ENCODE results near the gene ETS1. TPM values are rescaled to one million over a fixed set of nuclear protein-coding genes. Genes with fewer than 3 reads are reported as not detected.

ETS1 gene
- total RNA-seq, 2 experiments from 2014 or later: 456 to 467 TPM

DNA sequence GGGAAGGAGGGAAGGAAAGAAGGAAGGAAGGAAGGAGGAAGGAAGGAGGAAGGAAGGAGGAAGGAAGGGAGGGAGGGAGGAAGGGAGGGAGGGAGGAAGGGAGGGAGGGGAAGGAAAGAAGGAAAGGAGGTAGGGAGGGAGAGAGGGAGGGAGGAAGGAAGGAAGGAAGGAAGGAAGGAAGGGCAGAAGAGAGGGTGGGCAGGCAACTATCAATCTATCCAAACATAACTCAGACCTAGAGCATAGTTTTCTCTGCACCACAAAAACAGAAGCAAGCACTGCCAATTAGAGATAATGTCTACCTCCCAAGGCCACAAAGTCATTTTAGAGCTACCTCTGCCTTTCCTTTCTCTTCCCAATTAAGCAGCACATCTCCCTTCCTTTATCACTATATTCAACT is 109.1 kb downstream of the ETS1 start:
- peaks cover 98% of the 10 kb centered on the region for H3K36me3 Mint-ChIP-seq (ENCODE audit: low read depth)
- ATAC-seq: no peak
- DNase-seq: no peak
- CTCF ChIA-PET: interaction anchor here (1.5 to 1.6 kb wide), 2 partner anchors 12 to 20 kb away, joined by 3 to 6 read pairs; no protein-coding TSS in a partner anchor
- POLR2A ChIA-PET: interaction anchor here (0.9 to 3.1 kb wide), 6 partner anchors 15 to 159 kb away, joined by 3 to 21 read pairs (median 4); no protein-coding TSS in a partner anchor
- H3K4me1 Mint-ChIP-seq (ENCODE audit: low read depth): peaks cover 97% of the 10 kb centered on the region
- no peaks in the 10 kb centered on the region for H3K9me3 Mint-ChIP-seq (ENCODE audit: insufficient read depth)
- H3K27ac Mint-ChIP-seq: peak overlapping the region; percentile 88
- no peaks in the 10 kb centered on the region for H3K27me3 Mint-ChIP-seq (ENCODE audit: low read depth)
- H3K4me3 Mint-ChIP-seq: peak overlapping the region; percentile 63

DNA sequence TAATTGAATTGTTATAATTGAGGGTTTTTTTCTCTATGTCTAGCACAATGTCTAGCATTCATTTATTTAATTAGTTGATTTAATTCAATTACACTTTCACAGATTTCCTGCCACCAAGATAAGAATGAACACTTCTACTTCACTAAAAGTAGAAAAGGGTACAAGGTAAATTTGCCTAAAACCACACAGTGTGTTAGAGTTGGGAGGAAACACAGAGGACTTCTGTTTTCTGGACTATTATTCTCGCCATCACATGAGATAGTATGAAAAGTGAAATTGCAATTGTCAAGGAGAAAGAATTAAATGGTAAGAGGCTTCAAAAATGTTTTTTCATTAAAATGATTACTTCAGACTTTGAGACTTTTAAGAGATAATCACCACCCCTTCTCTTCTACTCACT is 109.5 kb downstream of the ETS1 start:
- H3K27me3 Mint-ChIP-seq (ENCODE audit: low read depth): no peaks in the 10 kb centered on the region
- CTCF ChIA-PET: interaction anchor here (1.1 to 2.3 kb wide), 13 partner anchors 7 to 154 kb away, joined by 3 to 17 read pairs (median 6); no protein-coding TSS in a partner anchor
- DNase-seq (no peak), ATAC-seq (no peak)
- POLR2A ChIA-PET: interaction anchor here (1.5 to 11.1 kb wide), 7 partner anchors 9 to 187 kb away, joined by 3 to 230 read pairs (median 15); no protein-coding TSS in a partner anchor
- H3K4me1 Mint-ChIP-seq (ENCODE audit: low read depth): peaks cover 97% of the 10 kb centered on the region
- H3K4me3 Mint-ChIP-seq: peak overlapping the region; percentile 56
- H3K27ac Mint-ChIP-seq: peak overlapping the region; percentile 85
- no peaks in the 10 kb centered on the region for H3K9me3 Mint-ChIP-seq (ENCODE audit: insufficient read depth)
- H3K36me3 Mint-ChIP-seq (ENCODE audit: low read depth): peaks cover 98% of the 10 kb centered on the region

GRCh38 chr11:128477278-128477677 is 110.1 kb downstream of the ETS1 start:
- POLR2A ChIA-PET: interaction anchor here (0.9 to 11.1 kb wide), 17 partner anchors 9 to 189 kb away, joined by 3 to 230 read pairs (median 7); no protein-coding TSS in a partner anchor
- peaks cover 99% of the 10 kb centered on the region for H3K4me1 Mint-ChIP-seq (ENCODE audit: low read depth)
- CTCF ChIA-PET: interaction anchor here (1.0 to 7.1 kb wide), 24 partner anchors 8 to 320 kb away, joined by 3 to 53 read pairs (median 5); no protein-coding TSS in a partner anchor
- ATAC-seq: peak; percentile 4
- DNase-seq: no peak
- H3K4me3 Mint-ChIP-seq: peak overlapping the region; percentile 56
- H3K36me3 Mint-ChIP-seq (ENCODE audit: low read depth): peaks cover 99% of the 10 kb centered on the region
- H3K9me3 Mint-ChIP-seq (ENCODE audit: insufficient read depth): no peaks in the 10 kb centered on the region
- no peaks in the 10 kb centered on the region for H3K27me3 Mint-ChIP-seq (ENCODE audit: low read depth)
- H3K27ac Mint-ChIP-seq: peak overlapping the region; percentile 85

DNA sequence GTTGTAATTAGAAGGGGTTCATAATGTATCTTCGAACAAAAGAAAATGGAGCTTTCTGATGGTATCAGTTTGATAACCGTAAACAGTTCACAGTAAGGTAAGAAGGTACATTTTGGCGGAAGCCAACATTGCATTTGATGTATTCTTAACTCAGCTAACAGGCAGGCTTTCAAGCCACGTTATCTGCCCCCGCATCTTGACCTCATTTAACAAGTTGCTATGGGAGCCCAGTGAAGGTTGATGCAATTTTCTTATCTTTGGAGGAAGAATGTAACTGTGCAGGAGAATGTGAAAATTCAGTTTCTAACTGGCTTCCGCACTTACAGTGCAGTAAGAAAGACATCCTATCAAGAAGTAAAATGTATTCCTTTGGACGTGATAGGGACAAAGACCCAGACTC is 110.6 kb downstream of the ETS1 start:
- ATAC-seq (peak; percentile 62), DNase-seq (peak; percentile 90)
- Mint-ChIP-seq H3K27me3 (ENCODE audit: low read depth) (no peaks in the 10 kb centered on the region), H3K4me3 (peak overlapping the region; percentile 56), H3K27ac (peak overlapping the region; percentile 85), H3K36me3 (ENCODE audit: low read depth) (peaks cover 99% of the 10 kb centered on the region), H3K9me3 (ENCODE audit: insufficient read depth) (no peaks in the 10 kb centered on the region), H3K4me1 (ENCODE audit: low read depth) (peaks cover 99% of the 10 kb centered on the region)
- ChIA-PET POLR2A (interaction anchor here (0.6 to 11.1 kb wide), 18 partner anchors 9 to 188 kb away, joined by 3 to 230 read pairs (median 6); no protein-coding TSS in a partner anchor), CTCF (interaction anchor here (1.0 to 7.1 kb wide), 25 partner anchors 9 to 319 kb away, joined by 3 to 53 read pairs (median 5); no protein-coding TSS in a partner anchor)

DNA sequence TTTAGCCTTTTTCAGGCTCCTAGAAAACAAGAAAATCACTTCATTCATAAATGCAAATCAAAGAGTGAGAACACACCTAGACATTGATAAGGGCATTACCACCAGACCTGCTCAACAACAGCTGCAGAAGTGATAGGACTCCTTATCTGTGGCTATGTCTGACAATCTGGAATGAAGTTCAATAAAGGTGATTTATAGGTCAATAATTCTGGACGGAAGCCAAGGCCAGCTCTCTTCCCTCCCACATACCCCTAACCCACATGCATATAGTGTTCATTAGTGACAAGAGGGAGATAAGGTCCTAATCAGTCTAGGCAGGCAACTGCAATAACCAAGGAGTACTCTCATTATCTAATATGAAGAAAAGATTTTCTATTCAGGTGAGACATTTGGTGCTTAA is 111.3 kb downstream of the ETS1 start:
- ChIA-PET CTCF (interaction anchor here (1.0 to 7.1 kb wide), 23 partner anchors 8 to 319 kb away, joined by 3 to 53 read pairs (median 6); no protein-coding TSS in a partner anchor), POLR2A (interaction anchor here (0.6 to 11.1 kb wide), 19 partner anchors 8 to 188 kb away, joined by 3 to 230 read pairs (median 6); no protein-coding TSS in a partner anchor)
- ATAC-seq (no peak), DNase-seq (no peak)
- H3K4me1 Mint-ChIP-seq (ENCODE audit: low read depth): peaks cover 99% of the 10 kb centered on the region
- peak overlapping the region; percentile 85 for H3K27ac Mint-ChIP-seq
- H3K4me3 Mint-ChIP-seq: peak overlapping the region; percentile 56
- H3K36me3 Mint-ChIP-seq (ENCODE audit: low read depth): peaks cover 99% of the 10 kb centered on the region
- no peaks in the 10 kb centered on the region for H3K27me3 Mint-ChIP-seq (ENCODE audit: low read depth)
- H3K9me3 Mint-ChIP-seq (ENCODE audit: insufficient read depth): no peaks in the 10 kb centered on the region

- Mint-ChIP-seq H3K27ac (peak overlapping the region; percentile 85), H3K9me3 (ENCODE audit: insufficient read depth) (no peaks in the 10 kb centered on the region), H3K4me1 (ENCODE audit: low read depth) (peaks cover 96% of the 10 kb centered on the region), H3K36me3 (ENCODE audit: low read depth) (peaks cover 96% of the 10 kb centered on the region), H3K4me3 (peak overlapping the region; percentile 56), H3K27me3 (ENCODE audit: low read depth) (no peaks in the 10 kb centered on the region)
- DNase-seq: no peak
- no peak for ATAC-seq
- ChIA-PET POLR2A (interaction anchor here (0.6 to 11.1 kb wide), 16 partner anchors 13 to 183 kb away, joined by 3 to 230 read pairs (median 6); no protein-coding TSS in a partner anchor), CTCF (interaction anchor here (0.7 to 9.4 kb wide), 19 partner anchors 8 to 188 kb away, joined by 3 to 118 read pairs (median 6); no protein-coding TSS in a partner anchor)
These were observed 113.1 kb downstream of the ETS1 start for GRCh38 chr11:128474036-128474874.

- peak overlapping the region; percentile 85 for H3K27ac Mint-ChIP-seq
- ChIA-PET POLR2A (interaction anchor here (0.9 to 11.1 kb wide), 16 partner anchors 13 to 183 kb away, joined by 3 to 230 read pairs (median 7); no protein-coding TSS in a partner anchor), CTCF (interaction anchor here (0.7 to 9.4 kb wide), 20 partner anchors 9 to 316 kb away, joined by 3 to 118 read pairs (median 6); no protein-coding TSS in a partner anchor)
- ATAC-seq (no peak), DNase-seq (peak; percentile 48)
- no peaks in the 10 kb centered on the region for H3K27me3 Mint-ChIP-seq (ENCODE audit: low read depth)
- H3K9me3 Mint-ChIP-seq (ENCODE audit: insufficient read depth): no peaks in the 10 kb centered on the region
- peak overlapping the region; percentile 56 for H3K4me3 Mint-ChIP-seq
- H3K4me1 Mint-ChIP-seq (ENCODE audit: low read depth): peaks cover 96% of the 10 kb centered on the region
- peaks cover 96% of the 10 kb centered on the region for H3K36me3 Mint-ChIP-seq (ENCODE audit: low read depth)
These were observed 113.7 kb downstream of the ETS1 start for GRCh38 chr11:128473636-128474035.

DNA sequence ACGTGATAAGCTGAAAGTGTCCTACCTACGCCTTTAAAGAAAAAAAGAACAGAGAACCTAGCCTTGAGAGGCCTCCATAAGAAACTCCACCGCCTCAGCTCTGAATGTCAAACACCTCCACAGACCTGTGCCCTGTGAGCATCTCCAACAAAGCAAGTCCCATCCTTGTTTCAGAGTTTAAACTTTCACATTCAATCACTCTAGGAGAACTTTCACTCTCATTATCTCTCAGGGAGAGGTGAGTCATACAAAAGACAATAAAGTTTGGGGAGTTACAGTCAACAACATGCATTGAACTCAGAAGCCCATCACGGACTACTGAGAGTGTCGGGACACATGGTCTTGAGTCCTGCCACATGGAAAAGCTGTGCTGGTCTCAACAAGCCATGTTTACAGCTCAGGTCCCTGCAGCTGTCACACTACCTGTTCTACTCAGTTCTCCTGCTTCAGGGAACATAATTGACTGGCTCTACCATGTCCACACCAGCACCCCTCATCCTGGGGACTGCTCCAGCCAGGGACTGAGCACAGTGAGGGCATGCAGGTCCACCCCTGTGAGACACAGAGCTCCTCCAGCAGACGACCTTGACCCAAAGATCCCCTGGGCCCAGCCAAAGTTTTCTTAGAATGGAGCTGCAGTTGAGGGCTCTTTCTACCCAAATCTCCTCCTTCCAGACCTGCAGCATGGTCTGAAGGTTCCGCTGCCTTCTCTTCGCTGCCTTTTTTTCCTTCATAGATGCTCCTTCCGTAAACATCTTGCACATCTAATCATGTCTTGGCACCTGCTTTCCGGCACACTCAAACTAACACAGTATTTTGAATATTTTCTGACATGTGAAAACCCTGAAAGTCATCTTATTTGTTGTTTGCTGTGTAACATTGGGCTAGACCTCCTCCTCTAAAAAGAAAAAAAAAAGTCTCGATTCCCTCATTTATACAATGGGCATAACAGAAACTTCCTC is 114.9 kb downstream of the ETS1 start:
- CTCF ChIA-PET: interaction anchor here (1.0 to 9.4 kb wide), 23 partner anchors 10 to 315 kb away, joined by 3 to 118 read pairs (median 6); no protein-coding TSS in a partner anchor
- Mint-ChIP-seq H3K4me3 (peak overlapping the region; percentile 56), H3K27me3 (ENCODE audit: low read depth) (no peaks in the 10 kb centered on the region), H3K36me3 (ENCODE audit: low read depth) (peaks cover 97% of the 10 kb centered on the region), H3K27ac (peak overlapping the region; percentile 85), H3K9me3 (ENCODE audit: insufficient read depth) (no peaks in the 10 kb centered on the region), H3K4me1 (ENCODE audit: low read depth) (peaks cover 98% of the 10 kb centered on the region)
- ATAC-seq (peak; percentile 55), DNase-seq (peak; percentile 69)
- POLR2A ChIA-PET: interaction anchor here (0.7 to 11.1 kb wide), 24 partner anchors 15 to 433 kb away, joined by 3 to 230 read pairs (median 5); no protein-coding TSS in a partner anchor

GRCh38 chr11:128471138-128471661 is 116.2 kb downstream of the ETS1 start:
- DNase-seq: peak; percentile 73
- peak overlapping the region; percentile 85 for H3K27ac Mint-ChIP-seq
- no peaks in the 10 kb centered on the region for H3K27me3 Mint-ChIP-seq (ENCODE audit: low read depth)
- peaks cover 98% of the 10 kb centered on the region for H3K4me1 Mint-ChIP-seq (ENCODE audit: low read depth)
- peak overlapping the region; percentile 56 for H3K4me3 Mint-ChIP-seq
- ChIA-PET CTCF (interaction anchor here (0.7 to 9.4 kb wide), 20 partner anchors 11 to 360 kb away, joined by 3 to 118 read pairs (median 8); no protein-coding TSS in a partner anchor), POLR2A (interaction anchor here (0.6 to 11.1 kb wide), 23 partner anchors 16 to 432 kb away, joined by 3 to 230 read pairs (median 6); partner anchors contain the start of gene FLI1)
- ATAC-seq: peak; percentile 37
- H3K36me3 Mint-ChIP-seq (ENCODE audit: low read depth): peaks cover 97% of the 10 kb centered on the region
- H3K9me3 Mint-ChIP-seq (ENCODE audit: insufficient read depth): no peaks in the 10 kb centered on the region

- ChIA-PET CTCF (interaction anchor here (0.9 to 9.4 kb wide), 7 partner anchors 12 to 168 kb away, joined by 3 to 118 read pairs (median 12); no protein-coding TSS in a partner anchor), POLR2A (interaction anchor here (0.7 to 11.1 kb wide), 12 partner anchors 9 to 181 kb away, joined by 3 to 230 read pairs (median 7); no protein-coding TSS in a partner anchor)
- peak overlapping the region; percentile 70 for H3K4me3 Mint-ChIP-seq
- H3K27me3 Mint-ChIP-seq (ENCODE audit: low read depth): no peaks in the 10 kb centered on the region
- ATAC-seq: peak; percentile 12
- H3K36me3 Mint-ChIP-seq (ENCODE audit: low read depth): peaks cover 97% of the 10 kb centered on the region
- no peaks in the 10 kb centered on the region for H3K9me3 Mint-ChIP-seq (ENCODE audit: insufficient read depth)
- peaks cover 98% of the 10 kb centered on the region for H3K4me1 Mint-ChIP-seq (ENCODE audit: low read depth)
- DNase-seq: peak; percentile 56
- peak overlapping the region; percentile 82 for H3K27ac Mint-ChIP-seq
These were observed 117.3 kb downstream of the ETS1 start for GRCh38 chr11:128470081-128470480.

All from activated CD8-positive, alpha-beta T cell treated with anti-CD3 and anti-CD28 coated beads, Interleukin-2, amount 10 ng/mL, durations not matched to agents 7 days and 5 days (primary cell).